ENCODE measurements around the gene ZC3H10. TPM values are rescaled to one million over a fixed set of nuclear protein-coding genes. Genes with fewer than 3 reads are reported as not detected.

The ZC3H10 gene
- total RNA-seq, 2 donors from 2014 or later = 2.1 to 2.9 TPM

DNA sequence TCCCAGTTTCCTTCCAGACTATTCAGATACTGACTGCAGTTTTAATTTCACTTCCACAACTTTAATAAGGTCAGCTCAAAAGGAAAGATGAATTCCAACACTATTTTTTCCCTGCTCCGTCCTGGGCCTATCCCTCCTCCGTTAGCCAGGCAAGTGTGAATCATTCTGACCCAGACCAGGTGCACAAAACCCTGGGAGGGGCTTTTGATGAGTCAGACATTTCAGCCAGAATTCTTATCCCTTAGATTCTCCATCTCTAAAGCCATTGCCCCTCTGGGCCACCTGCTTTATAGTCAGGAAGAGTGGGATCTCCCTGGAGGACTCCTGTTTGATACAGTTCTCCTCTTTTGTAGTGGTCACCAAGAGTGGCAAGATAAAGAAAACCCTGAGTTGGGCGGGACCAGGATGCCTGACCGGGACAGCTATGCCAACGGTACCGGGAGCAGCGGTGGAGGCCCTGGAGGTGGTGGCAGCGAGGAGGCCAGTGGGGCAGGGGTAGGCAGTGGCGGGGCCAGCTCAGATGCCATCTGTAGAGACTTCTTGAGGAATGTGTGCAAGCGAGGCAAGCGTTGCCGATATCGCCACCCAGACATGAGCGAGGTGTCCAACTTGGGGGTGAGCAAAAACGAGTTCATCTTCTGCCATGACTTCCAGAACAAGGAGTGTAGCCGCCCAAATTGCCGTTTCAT is 2.2 kb downstream of the ZC3H10 start:
- no peak for DNase-seq (ENCODE audit: low spot score)
- peaks cover 0 to 50% of the 10 kb centered on the region in 2 donors for H3K4me1 ChIP-seq
- no peak overlapping the region for H3K4me3 ChIP-seq
- H3K9me3 ChIP-seq = no peaks in the 10 kb centered on the region
- peaks cover 10% of the 10 kb centered on the region for H3K36me3 ChIP-seq
- TF ChIP-seq CTCF (IDR thresholded peaks at IDR 0.05) = no peak
- peak overlapping the region; percentile 85 to 95 for H3K27ac ChIP-seq
- no peaks in the 10 kb centered on the region for H3K27me3 ChIP-seq

- Histone ChIP-seq H3K27ac (no peak overlapping the region), H3K4me3 (no peak overlapping the region), H3K9me3 (no peaks in the 10 kb centered on the region), H3K4me1 (peaks cover 0 to 56% of the 10 kb centered on the region in 2 donors), H3K36me3 (peaks cover 10% of the 10 kb centered on the region), H3K27me3 (no peaks in the 10 kb centered on the region)
- no peak for DNase-seq (ENCODE audit: low spot score)
- TF ChIP-seq CTCF (IDR thresholded peaks at IDR 0.05) = no peak
These were observed 3.3 kb downstream of the ZC3H10 start for GRCh38 chr12:56121204-56121870.

DNA sequence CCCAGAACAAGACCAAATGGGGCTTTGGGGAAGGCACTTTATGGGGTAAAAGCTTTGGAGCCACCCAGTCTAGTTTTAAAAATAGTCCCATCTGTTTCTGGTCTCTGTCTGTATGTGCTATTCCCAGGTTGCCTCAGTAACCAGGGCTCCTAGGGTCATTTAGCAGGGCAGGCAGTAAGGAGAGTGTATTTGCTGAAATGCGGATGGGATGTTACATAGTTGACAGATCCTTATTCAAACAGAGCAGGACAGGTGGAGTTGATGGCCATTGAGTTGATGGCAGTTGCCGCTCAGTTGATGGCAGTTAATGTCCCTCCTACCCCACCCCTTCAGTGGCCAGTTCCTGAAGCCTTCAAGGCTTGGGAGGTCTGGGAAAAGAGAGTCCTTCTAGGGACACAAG is 4.6 kb downstream of the ZC3H10 start:
- no peak for TF ChIP-seq CTCF (IDR thresholded peaks at IDR 0.05)
- H3K27me3 ChIP-seq = no peaks in the 10 kb centered on the region
- H3K36me3 ChIP-seq = peaks cover 10% of the 10 kb centered on the region
- no peaks in the 10 kb centered on the region for H3K9me3 ChIP-seq
- H3K27ac ChIP-seq = no peak overlapping the region
- no peak overlapping the region for H3K4me3 ChIP-seq
- peaks cover 0 to 66% of the 10 kb centered on the region in 2 donors for H3K4me1 ChIP-seq
- DNase-seq (ENCODE audit: low spot score) = no peak

GRCh38 chr12:56124133-56124532 is 6.1 kb downstream of the ZC3H10 start:
- Histone ChIP-seq H3K36me3 (peaks cover 10% of the 10 kb centered on the region), H3K27me3 (no peaks in the 10 kb centered on the region), H3K27ac (no peak overlapping the region), H3K4me3 (no peak overlapping the region), H3K4me1 (peaks cover 0 to 62% of the 10 kb centered on the region in 2 donors), H3K9me3 (no peaks in the 10 kb centered on the region)
- no peak for TF ChIP-seq CTCF (IDR thresholded peaks at IDR 0.05)
- DNase-seq (ENCODE audit: low spot score) = no peak

GRCh38 chr12:56126732-56127239 is 8.7 kb downstream of the ZC3H10 start:
- peaks cover 0 to 53% of the 10 kb centered on the region in 2 donors for H3K4me1 ChIP-seq

More at GRCh38 chr12:56126732-56127239, 8.7 kb downstream of the ZC3H10 start:
- DNase-seq (ENCODE audit: low spot score) = no peak
- TF ChIP-seq CTCF (IDR thresholded peaks at IDR 0.05) = no peak
- Histone ChIP-seq H3K4me3 (no peak overlapping the region), H3K9me3 (no peaks in the 10 kb centered on the region), H3K27me3 (no peaks in the 10 kb centered on the region), H3K27ac (peak overlapping the region; percentile 81 to 87), H3K36me3 (peaks cover 6% of the 10 kb centered on the region)

Measured in right atrium auricular region (tissue), 2 donors.